Measurements from ENCODE around the gene GNAT1.

GNAT1 gene

DNA sequence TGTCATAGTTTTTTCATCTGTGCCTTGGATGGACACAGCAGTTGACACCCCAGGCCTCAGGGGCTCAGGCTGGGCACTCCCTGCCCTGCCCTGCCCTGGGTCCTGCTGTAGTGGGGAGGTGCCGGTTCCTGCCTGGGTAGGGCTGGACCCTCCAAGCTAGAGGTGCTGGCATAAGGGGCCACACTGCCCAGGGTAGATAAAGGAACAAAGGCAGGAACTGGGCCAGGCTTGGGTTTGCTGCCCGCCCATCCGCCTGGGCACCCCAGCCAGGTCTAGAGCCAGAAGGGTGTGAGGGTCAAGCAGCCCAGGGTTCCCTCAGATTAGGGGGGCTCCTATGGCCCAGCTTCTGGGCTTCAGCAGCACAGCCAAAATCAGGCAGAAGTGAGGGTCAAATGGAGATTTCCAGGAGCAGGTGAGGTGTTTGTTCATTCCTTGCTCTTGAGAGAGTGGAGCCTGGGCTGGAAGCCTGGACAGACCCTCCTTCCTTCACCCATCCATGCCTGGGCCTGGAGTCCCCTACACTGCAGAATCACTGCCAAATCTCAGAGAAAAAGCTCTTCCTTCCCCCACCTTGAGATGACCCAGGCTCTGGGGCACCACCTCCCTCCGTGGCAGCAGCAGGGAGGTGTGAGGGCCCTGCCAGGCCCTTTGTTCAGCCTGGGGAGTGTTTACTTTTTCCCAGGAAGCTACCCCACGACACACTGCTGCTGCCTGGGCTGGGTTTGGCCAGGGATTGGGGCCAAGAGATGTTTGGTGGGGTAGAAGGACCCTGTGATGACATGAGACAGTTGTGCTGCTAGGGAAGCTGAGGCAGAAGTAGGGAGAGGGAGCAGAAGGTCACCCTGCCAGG is 29.2 kb upstream of the GNAT1 start:
- DNase-seq (ENCODE audit: low read depth in 2 of 3, low spot score in 2 of 3) = no peak

DNA sequence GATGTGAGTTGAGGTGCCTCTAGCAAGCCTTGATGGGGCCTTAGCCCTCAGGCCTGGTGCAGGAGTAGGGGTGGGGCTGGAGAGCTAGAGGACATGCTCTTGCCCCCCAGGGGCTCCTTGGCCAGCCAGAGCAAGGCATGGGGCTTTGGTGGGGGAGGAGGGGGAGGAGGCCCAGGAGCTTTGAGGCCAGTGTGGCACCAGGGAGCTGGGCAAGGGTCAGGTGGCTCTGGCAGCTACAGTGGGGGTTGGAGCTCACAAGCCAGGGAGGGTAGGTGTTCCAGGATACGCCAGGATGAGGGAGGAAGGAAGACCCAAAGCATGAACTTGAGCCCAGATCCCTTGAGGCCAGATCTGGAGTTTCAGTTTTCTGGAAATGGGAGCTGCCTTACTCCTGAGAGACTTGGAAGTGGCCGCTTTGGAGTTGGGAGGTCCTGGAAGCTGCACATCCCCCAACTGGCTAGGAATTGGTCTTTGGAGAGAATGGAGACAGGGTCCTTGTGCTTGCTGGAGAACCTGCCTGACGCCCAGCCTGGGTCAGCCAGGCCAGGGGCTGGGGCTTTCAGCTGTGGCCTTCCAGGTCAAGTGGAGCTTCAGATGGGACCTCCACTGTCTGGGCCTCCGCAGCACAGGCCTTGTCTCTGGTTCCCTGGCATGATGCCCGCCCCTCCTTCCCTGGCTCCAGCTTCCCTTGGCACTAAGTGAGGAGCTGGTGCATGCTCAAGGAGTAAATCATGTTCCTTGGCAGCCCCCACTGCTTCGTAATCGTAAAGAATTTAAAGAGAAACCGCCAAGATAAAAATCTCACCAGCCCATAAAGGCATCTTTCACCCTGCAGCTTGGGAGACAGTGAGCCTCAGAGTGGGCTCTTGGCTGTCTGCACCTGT is 27.6 kb upstream of the GNAT1 start:
- DNase-seq (ENCODE audit: low read depth in 2 of 3, low spot score in 2 of 3) = no peak

DNA sequence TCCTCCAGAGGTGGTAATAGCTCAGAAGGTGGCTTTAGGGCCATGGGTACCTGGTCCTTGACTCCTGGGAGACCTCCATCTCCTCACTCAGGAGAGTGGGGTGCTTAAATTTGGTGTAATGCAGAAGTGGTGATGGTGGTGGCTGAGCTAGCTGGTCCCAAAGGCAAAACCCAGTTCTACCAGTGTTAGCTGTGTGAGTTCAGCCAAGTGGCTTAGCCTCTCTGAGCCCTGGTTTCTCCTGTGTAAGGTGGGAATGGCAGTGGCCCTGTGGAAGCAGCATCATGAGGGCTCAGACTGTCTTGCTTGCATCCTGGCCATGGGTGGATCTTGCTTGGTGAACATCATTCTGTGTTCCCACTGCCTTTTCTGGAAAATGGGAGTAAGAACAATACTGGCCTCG is 26.9 kb upstream of the GNAT1 start:
- DNase-seq (ENCODE audit: low read depth in 2 of 3, low spot score in 2 of 3) = no peak

DNA sequence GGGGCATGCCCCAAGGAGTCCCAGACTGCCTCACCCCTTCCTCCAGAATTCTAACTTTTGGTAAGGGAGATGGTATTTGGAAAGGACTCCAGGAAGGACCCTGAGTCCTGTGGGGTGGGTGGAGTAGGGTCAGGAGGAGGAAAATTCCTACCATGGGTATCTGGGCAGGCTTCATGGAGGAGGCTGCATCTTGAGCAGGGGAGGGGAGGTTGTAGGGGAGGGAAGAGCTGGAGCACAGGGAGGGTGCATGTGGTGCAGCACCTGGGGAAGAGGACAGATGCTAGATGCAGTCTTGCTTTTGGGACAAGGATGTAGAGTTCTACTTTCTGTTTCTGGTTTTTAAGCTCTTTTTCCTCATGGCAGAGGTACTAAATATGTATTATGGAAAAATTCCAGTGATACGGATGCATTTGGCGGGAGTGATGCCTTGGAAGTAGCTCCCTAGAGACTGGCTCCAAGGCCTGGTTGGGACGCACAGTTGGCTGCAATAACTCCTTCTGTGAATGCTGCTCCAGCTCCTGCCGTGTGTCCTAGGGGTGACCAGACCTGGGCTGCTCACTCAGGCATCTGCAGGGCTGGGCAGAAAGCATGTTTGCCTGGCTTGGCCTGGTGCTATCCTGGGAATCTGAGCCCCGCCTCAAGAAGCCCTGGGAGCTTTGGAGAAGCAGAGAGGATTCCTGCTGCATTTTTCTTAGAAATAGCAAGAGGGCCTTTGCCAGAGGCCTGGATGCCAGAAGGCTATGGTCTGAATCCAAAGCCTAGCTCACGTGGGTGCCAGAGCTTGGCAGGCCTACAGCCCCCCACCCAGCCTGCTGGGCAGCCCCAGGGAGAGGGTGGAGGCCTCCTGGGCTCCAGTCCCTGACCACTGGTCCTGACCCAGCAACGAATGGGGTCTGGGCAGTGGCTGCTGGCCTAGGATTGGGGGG is 26.2 kb upstream of the GNAT1 start:
- DNase-seq (ENCODE audit: low read depth in 2 of 3, low spot score in 2 of 3) = no peak

DNA sequence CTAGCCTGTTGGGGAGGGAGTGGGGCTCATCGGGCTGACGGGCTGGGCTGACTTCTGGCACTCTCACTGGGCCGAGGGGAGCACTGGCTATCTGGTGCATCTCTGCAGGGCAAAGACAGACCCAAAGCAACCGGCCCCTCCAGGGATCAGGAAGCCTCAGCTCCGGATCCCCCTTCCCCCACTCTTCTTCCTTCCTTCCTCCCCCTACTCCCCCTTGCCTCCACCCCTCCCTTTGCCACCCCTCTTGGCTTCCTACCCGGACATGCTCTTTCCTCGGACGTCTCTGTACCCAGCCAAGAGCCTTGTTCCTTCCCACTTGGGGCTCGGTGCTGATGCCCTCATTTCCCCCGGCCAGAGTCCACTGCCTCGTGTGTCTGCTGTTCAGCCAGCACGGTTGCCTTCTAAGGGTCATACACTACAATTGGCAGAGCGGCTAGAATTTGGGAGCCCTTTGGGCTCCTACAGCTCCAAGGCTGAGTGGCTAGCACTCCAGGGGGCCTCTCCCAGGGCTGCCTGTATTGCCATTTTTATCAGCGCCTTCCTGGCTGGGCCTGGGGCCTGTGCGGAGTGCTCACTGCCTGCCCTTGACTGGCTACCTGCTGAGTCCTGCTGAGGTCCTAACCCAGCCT is 25.4 kb upstream of the GNAT1 start:
- no peak for DNase-seq (ENCODE audit: low read depth in 2 of 3, low spot score in 2 of 3)

DNA sequence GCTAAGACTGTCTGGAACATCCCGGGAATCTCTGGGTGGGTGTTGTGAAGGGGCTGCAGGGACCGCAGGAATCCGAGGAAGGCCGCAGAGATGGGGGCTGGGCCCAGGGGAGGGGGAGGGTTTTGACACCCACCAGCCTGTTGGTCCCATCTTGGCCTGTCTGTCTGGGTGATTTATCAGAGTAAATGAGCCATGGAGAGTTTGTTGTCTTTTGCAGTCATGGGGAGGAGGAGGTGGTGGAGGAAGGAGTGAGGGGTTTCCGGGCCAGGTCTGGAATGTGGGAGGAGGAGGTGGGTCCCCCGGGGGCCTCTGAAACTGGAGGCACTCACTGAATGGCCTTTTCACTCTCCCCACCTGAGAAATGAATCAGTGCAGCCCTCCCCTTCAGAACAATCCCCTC is 24.8 kb upstream of the GNAT1 start:
- DNase-seq (ENCODE audit: low read depth in 2 of 3, low spot score in 2 of 3) = no peak

DNA sequence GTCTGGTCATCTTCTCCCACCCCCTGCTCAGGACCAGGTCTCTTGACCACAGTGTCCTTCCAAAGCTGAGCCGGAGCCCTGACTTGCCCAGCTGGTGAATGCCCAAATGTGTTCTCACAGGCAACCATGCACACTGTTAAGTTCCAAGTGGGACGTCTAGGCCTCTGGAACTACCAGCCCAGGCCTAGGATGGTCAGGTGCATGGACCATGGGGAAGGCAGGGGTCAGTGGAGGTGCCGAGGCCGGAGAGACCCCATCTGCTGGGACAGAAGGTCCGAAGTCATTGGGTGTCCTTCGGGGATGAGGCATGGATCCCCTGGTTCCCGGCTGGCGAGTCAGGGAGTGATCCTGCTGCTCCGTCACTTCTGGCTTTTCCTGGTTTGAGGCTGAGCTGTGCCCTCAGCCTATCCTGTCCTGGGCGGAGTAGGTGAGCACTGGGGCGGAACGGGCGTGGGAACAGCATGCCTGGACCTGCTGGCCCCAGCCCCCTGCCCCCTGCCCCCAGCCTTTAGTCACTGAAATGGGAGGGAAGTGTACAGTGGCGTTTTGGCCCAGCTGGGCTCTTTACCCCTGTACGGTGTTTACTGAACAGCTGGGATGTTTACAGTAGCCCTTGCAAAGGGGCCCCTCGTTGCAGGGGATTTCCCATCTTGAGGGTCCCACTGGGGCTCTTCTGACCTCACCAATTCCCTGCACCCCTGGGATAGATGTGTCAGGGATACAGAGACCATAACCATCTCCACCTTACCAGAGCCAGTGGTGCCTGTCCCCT is 24.2 kb upstream of the GNAT1 start:
- no peak for DNase-seq (ENCODE audit: low read depth in 2 of 3, low spot score in 2 of 3)

DNA sequence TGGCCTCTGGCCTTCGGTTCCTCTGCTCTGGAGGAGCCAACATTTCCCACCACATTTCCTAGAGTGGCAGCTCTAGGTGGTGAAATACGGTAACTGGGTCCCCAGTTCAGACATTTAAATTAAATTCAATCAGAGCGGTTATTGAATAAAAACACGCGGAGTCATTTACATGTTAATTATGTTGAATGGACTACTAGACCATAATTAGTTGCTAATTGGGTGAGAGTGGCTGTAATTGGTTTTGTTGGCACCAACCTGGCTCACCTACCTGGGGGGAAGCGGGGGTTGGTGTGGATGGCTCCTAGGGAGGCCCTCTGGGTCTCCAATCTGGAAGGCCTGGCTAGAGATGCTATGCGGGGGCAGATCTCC is 23.6 kb upstream of the GNAT1 start:
- no peak for DNase-seq (ENCODE audit: low read depth in 2 of 3, low spot score in 2 of 3)

DNA sequence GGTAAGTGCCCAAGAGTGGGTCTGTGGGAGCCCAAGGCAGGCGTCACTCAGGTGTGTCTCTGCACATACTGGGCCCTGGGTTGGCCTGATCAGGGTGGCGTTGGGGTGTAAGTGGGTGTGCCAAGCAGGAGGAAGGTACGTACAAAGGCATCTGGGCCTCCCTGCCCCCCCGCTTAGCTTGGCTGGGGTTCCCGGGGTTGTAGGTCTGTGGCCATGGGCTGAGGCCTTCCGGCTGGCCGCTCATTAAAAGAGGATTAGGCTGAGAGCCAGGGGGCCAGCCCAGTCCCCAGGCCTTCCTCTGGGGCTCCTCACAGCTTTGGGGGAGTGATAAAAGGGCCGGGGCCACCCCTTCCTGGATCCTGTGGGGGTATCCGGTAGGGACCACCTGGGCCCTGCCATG is 23.0 kb upstream of the GNAT1 start:
- no peak for DNase-seq (ENCODE audit: low read depth in 2 of 3, low spot score in 2 of 3)

DNA sequence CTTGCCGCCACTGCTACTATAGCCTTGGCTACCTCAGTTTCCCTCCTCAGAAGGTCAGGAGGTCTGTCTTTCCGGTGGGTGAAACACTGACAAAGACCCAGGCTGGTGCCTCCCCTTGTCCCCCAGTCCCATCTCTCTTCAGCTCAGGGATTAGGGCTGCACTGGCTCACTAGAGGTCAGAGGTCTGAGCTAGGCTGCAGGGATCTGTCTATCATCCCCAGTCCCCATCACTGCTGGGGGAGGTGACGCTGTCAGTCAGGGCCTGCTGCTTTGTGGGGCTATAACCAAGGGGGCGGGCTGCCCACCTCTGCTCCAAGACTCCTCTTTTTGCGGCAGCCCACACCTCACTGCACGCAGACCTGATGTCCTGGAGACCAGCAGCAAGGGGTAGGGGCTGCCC is 22.6 kb upstream of the GNAT1 start:
- no peak for DNase-seq (ENCODE audit: low read depth in 2 of 3, low spot score in 2 of 3)

DNA sequence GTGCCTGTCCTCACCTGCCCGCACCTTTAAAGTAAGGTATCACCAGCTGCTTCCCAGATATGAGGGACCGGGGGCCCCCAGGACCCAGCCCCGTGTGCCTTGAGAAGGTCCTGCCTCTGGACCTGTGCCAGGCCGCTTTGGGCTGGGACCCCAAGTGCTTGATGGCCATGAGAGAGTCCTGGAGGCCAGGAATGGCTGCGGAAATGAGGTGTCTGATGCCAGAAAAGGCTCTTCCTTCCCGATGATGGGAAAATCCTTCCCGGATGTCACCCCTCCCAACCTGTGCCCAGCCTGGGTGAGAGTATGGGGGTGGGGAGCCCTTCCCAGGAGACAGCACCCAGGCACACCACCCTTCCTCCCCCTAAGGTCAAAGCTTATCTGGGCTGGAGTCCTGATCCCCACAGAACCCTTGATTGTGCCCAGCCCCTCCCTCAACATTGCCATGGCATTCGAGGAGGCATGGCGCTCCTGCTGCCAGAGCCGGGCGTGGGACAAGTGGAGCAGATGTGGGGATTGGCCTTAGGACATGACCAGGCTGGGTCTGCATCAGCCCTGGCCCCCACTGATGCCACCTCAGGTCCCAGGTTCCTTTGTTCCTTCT is 22.1 kb upstream of the GNAT1 start:
- DNase-seq (ENCODE audit: low read depth in 2 of 3, low spot score in 2 of 3) = no peak

DNA sequence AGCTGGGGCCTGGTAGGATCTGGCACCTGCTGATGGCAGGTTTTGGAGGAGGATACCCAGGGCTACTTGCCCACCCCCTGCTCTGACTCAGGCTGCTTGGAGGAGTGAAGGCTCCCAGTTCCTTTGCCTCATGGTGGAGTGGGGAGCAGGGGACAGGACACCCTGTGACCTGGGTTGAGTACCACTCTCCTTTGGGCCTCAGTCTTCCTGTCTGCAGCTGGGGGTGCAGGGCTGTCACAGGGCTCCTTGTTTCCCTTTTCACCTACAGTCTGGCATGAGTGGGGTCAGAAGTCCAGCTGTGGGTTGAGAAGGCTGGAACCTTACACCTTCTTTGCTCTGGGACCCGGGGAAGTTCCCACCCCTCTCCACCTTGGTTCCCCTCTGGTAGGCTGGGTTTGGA is 21.6 kb upstream of the GNAT1 start:
- no peak for DNase-seq (ENCODE audit: low read depth in 2 of 3, low spot score in 2 of 3)

DNA sequence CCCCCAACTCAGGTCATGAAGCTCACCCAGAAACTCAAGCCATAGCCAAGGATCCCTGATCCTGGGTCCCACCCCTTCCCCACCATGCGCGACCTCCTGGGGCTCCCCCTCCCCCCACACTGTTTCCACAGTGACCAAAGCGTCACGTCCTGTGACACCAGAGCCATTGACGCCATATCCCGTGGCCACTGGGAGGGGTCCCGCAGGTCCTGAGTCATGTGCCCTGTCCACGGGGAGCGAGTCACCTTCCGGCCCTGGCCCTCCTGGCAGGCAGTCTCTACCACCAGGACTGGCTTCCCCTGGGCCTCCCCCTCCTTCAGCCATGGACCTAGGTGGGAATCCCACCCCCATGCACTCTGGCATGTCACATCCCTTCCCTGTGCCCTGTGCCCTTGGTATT is 20.7 kb upstream of the GNAT1 start:
- DNase-seq (ENCODE audit: low read depth in 2 of 3, low spot score in 2 of 3) = no peak

DNA sequence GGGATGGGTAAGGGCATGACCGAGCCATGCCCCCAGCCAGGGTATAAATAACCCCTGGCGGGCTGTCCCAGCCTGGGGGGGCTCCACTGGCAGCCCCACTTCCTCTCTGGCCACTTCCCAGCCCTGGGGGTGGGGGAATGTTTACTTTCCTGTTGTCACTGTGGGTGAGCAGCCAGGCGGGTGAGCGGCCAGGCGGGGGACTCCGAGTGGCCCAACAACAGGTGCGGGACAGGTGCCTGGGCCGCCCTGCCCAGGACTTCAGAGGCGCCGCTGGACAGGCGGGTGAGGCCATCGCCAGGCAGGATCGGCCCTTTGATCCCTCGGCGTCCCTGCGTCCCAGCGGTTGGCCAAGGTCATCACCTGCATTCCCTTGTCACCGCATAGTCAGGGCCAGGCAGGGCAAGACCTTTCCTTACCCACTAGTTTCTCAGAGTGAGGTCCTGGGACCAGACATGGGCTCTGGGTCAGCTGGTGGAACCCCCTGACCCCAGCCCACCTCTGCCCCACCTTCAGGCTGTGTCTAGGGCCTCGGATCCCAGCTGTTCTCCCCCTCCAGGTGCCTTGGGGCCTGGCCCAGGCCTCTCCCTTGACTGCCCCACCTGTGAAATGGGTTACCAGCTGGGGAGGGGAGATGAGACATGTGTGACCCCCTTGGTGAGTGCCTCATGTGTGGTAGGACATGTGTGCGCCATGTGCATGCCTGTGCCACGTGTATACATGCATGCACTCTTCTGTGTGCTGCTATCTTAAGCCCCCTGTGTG is 19.7 kb upstream of the GNAT1 start:
- no peak for DNase-seq (ENCODE audit: low read depth in 2 of 3, low spot score in 2 of 3)

DNA sequence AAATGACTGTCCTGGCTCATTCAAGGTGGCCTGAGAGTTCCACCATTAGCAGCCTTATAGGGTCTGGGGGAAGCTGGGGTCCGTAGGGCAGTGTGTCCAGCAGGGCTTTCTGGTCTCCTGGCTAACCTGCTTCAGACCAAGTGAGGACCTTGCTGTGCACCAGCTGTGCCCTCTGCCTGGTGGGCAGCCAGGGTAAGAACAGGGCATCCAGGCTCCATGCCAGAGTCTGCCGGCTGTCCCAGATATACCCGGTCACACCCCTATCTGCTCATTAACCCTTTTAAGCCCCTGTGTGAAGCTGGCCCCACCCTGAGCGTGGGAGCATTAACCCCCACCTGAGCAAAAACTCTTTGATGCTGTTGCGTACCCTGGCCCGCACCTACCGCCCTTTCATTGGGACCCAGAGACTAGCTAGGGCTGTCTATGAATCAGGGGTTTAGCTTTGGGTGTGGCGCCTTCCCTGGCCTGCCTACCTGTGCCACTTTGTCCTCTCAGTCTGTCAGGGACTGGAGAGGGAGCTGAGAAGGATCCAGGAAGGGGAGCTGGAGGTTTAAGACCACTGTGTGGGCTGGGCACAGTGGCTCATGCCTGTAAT is 18.7 kb upstream of the GNAT1 start:
- no peak for DNase-seq (ENCODE audit: low read depth in 2 of 3, low spot score in 2 of 3)

DNA sequence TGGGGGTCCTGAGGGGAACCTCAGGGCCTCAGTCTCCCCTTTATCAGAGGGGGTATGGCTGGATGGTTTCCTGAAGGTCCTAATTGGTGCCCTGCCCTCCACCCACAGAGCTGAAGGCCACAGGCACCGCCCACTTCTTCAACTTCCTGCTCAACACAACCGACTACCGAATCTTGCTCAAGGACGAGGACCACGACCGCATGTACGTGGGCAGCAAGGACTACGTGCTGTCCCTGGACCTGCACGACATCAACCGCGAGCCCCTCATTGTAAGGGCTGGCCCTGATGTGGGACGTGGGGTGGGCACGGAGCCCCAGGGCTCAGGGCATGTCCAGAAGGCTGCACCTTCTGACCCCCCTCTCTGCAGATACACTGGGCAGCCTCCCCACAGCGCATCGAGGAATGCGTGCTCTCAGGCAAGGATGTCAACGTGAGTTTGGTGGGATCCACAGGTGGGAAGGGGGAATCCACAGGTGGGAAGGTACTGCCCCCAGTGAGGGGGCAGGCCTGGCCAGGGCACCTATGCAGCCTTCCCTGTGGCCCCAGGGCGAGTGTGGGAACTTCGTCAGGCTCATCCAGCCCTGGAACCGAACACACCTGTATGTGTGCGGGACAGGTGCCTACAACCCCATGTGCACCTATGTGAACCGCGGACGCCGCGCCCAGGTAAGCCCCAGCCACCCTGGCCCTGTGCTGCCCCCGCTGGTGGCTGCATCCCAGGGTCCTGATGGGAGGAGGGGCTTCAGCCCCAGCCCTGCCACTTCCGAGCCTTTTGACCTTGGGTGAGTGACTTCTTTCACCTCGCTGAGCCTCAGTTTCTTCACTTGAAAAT is 17.5 kb upstream of the GNAT1 start:
- DNase-seq (ENCODE audit: low read depth in 2 of 3, low spot score in 2 of 3) = no peak

DNA sequence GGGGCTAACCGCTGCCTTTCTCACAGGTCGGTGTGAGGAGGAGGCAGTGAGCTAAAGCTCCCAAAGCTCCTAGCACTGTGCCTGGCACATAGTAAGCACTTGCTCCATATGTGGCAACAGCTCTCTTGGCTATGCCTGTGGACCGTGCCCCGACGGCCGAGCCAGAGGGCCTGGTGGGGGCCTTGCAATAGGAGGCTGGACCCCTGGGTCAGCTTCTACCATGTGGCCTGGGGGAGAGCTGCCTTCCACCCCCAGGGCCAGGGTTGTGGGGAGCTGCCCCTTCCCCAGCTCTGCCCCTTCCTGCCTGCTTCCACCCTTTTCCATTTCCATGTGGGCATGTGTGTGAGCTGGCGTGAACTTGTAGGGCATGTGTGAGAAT is 16.9 kb upstream of the GNAT1 start:
- no peak for DNase-seq (ENCODE audit: low read depth in 2 of 3, low spot score in 2 of 3)
